Activated CD8-positive, alpha-beta memory T cell treated with anti-CD3 and anti-CD28 coated beads, Interleukin-2, amount 10 ng/mL, durations not matched to agents 7 days and 5 days (primary cell): Measurements from ENCODE around the gene TCF4. TPM values are rescaled to one million over a fixed set of nuclear protein-coding genes. Genes with fewer than 3 reads are reported as not detected.

Experiments used
- ATAC-seq: fragments of 150-1000 bp; cut with Tn5 transposase; one replicate; pipeline ENCODE4 v1.10.0; 2021; ENCODE audit warnings: moderate library complexity
- CTCF ChIA-PET: fragments of 350-600 bp; sonication (Branson Sonifier 250); formaldehyde crosslinking; loops from one replicate; lab custom pipeline; 2021; ENCODE audit warnings: antibody characterized with exemption; lab: Charles Lee
- DNase-seq: peaks from one replicate; pipeline ENCODE4 v3.0.0-alpha.2; 2020
- H3K27ac Mint-ChIP-seq: one replicate; pipeline ENCODE4 v1.8.0; 2021; ENCODE audit warnings: mild to moderate bottlenecking, mixed read lengths
- H3K27me3 Mint-ChIP-seq: one replicate; pipeline ENCODE4 v1.8.0; 2021; ENCODE audit warnings: mixed read lengths
- H3K36me3 Mint-ChIP-seq: one replicate; pipeline ENCODE4 v1.8.0; 2021; ENCODE audit warnings: mild to moderate bottlenecking, mixed read lengths
- H3K4me1 Mint-ChIP-seq: one replicate; pipeline ENCODE4 v1.8.0; 2021; ENCODE audit warnings: mixed read lengths
- H3K4me3 Mint-ChIP-seq: one replicate; pipeline ENCODE4 v1.8.0; 2021; ENCODE audit warnings: mild to moderate bottlenecking, moderate library complexity, mixed read lengths
- H3K9me3 Mint-ChIP-seq: one replicate; pipeline ENCODE4 v1.8.0; 2022; ENCODE audit warnings: low read depth, mixed read lengths
- total RNA-seq, 2 experiments: library from RNA; stranded (reverse); gene quantifications; one replicate each; pipeline ENCODE4 v1.2.3, GENCODE V29; 2021

The TCF4 gene
- total RNA-seq, 2 experiments from 2014 or later, result 1.2 to 2.0 TPM

DNA sequence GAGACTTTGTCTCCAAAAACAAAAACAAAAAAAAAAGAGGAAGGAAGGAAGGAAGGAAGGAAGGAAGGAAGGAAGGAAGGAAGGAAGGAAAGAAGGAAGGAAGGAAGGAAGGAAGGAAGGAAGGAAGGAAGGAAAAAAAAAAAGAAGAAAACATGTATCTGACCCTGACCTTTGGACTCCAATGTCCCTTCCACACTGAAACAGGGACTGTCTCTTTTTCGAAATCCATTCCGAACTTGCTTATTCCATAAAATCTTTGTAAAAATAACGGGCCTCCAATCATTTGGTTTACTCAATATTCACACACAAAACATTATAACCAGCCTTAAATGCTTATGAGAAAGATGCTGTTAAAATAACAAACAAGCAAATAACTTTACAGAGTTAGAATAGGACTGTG lies 225.7 kb downstream of the TCF4 start:
- no peak overlapping the region for H3K4me3 Mint-ChIP-seq
- H3K27me3 Mint-ChIP-seq, result peaks cover 2% of the 10 kb centered on the region
- H3K9me3 Mint-ChIP-seq, result peaks cover 4% of the 10 kb centered on the region
- H3K27ac Mint-ChIP-seq, result no peak overlapping the region
- ATAC-seq (no peak), DNase-seq (no peak)
- H3K36me3 Mint-ChIP-seq, result no peaks in the 10 kb centered on the region
- CTCF ChIA-PET, result no interaction called here
- no peaks in the 10 kb centered on the region for H3K4me1 Mint-ChIP-seq

DNA sequence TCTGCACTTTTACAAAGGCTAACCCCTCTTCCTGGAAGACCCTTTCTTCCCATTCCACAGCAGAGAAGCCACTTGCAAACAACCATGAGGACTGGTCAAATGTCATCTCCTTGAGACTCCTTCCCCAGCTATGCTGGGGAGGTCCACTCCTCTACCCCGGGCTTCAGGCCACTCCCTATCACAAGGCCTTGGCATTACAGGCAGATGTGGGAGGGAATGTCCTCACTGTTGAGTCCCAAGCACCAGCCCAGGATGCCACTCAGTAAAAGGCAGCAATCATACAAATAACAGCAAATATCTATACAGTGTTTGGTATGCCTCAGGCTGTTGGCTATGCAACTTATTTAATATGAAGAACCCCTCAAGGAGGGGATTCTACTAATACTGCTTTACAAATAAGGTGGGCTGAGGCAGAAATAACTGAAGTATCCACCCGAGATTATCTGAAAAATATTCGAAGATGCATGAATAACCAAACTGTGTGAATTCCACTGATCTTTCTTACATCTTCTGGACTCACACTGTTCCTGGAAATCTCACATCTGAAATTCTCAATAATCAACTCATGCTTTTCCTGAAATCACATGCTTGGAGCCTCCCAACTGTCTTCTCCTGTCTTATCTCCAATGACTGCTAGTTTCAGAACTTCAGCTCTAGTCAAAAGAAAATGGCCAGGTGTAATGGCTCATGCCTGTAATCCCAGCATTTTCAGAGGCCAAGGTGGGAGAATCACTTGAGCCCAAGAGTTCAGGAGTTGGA lies 226.3 kb downstream of the TCF4 start:
- DNase-seq (no peak), ATAC-seq (no peak)
- Mint-ChIP-seq H3K27ac (no peak overlapping the region), H3K27me3 (peaks cover 2% of the 10 kb centered on the region), H3K4me3 (no peak overlapping the region), H3K36me3 (no peaks in the 10 kb centered on the region), H3K4me1 (no peaks in the 10 kb centered on the region), H3K9me3 (peaks cover 4% of the 10 kb centered on the region)
- CTCF ChIA-PET, result no interaction called here

DNA sequence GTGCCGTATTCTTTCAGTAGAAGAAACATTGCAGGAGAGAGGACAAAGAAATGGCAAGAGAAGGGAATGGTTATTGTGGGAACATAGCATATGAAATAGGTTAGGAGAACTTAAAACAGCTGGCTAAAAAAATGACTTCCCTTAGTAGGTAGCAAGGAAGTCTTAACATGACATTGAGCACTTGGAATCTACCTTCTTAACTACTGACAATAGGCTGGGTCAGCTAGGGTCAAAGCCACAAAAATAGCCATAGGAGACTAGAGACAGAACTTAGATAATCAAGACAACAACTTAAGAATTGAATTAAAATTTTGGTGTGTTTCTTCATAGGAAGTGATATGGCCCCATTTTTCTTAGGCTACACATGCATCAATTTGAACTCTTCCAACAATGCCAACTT lies 227.9 kb downstream of the TCF4 start:
- DNase-seq (no peak), ATAC-seq (no peak)
- CTCF ChIA-PET, result interaction anchor here (0.7 kb wide), 1 partner anchor 25 kb away, joined by 3 read pairs; no protein-coding TSS in a partner anchor
- no peak overlapping the region for H3K4me3 Mint-ChIP-seq
- no peaks in the 10 kb centered on the region for H3K36me3 Mint-ChIP-seq
- peaks cover 2% of the 10 kb centered on the region for H3K27me3 Mint-ChIP-seq
- H3K27ac Mint-ChIP-seq, result no peak overlapping the region
- no peaks in the 10 kb centered on the region for H3K4me1 Mint-ChIP-seq
- peaks cover 4% of the 10 kb centered on the region for H3K9me3 Mint-ChIP-seq

DNA sequence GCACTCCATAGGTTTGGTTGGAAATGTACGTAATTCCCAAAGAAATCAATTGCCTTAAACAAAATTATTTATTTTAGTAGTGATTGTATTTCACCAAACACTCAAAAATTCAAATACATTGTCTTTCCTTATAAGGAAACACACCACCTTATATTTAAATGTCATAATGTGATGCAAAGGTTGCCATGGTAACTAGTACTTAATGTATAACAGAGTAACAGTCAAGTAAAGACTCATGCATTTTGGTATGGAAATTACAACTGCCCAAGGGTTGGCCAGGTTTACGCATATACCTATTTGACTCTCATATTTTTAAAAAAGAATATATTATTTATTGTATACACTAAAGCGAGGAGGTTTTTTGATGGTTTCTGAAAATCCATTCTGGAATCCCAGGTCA lies 231.2 kb downstream of the TCF4 start:
- no peak overlapping the region for H3K27ac Mint-ChIP-seq
- no peaks in the 10 kb centered on the region for H3K36me3 Mint-ChIP-seq
- no peak for ATAC-seq

DNA sequence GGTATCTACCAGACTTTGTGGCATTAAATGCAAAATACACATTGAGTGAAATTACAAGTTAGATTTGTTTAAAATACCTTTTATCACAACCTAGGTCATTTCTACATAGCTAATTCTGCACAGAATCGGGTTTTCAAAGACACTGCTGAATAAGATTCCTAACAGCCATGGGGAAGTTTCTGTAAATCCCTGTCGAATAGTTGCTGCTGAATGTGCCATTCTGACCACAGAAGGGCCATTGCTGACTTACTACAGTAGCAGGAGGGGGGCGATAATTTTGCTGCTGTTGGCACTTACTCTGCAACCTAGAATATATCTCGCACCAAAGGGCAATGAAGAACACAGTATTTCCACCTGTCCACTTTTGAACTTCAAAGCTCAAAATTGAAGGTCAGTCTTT lies 232.8 kb downstream of the TCF4 start:
- CTCF ChIA-PET, result no interaction called here
- H3K4me3 Mint-ChIP-seq, result no peak overlapping the region
- ATAC-seq, result no peak
- H3K9me3 Mint-ChIP-seq, result no peaks in the 10 kb centered on the region
- no peaks in the 10 kb centered on the region for H3K36me3 Mint-ChIP-seq
- H3K27ac Mint-ChIP-seq, result no peak overlapping the region
- peaks cover 6% of the 10 kb centered on the region for H3K27me3 Mint-ChIP-seq
- no peak for DNase-seq
- H3K4me1 Mint-ChIP-seq, result no peaks in the 10 kb centered on the region

More for the DNA sequence above, 231.2 kb downstream of the TCF4 start:
- H3K27me3 Mint-ChIP-seq, result peaks cover 6% of the 10 kb centered on the region
- CTCF ChIA-PET, result no interaction called here
- DNase-seq, result no peak
- peaks cover 4% of the 10 kb centered on the region for H3K9me3 Mint-ChIP-seq
- no peaks in the 10 kb centered on the region for H3K4me1 Mint-ChIP-seq
- H3K4me3 Mint-ChIP-seq, result no peak overlapping the region

DNA sequence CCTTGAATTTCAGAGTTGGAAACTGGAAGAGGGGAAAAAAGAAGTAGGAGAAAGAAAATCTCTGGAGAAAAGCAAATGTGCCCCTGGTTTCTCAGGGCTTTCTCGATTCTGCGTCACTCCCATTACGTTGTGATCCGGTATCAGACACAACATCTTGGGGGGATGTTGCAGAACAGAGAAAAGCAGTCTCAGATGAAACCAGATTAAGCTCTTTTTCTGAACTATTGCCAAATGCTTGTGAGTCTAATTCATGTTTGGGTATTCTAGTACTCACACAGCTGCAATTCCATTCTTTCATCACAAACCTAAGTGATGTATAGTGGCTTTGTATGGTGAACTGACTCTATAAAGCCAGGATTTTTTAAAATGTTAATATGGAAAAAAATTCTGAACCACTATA lies 233.2 kb downstream of the TCF4 start:
- H3K27me3 Mint-ChIP-seq, result peaks cover 6% of the 10 kb centered on the region
- CTCF ChIA-PET, result no interaction called here
- DNase-seq (no peak), ATAC-seq (no peak)
- no peaks in the 10 kb centered on the region for H3K4me1 Mint-ChIP-seq
- no peak overlapping the region for H3K4me3 Mint-ChIP-seq
- H3K27ac Mint-ChIP-seq, result no peak overlapping the region
- no peaks in the 10 kb centered on the region for H3K9me3 Mint-ChIP-seq
- no peaks in the 10 kb centered on the region for H3K36me3 Mint-ChIP-seq

DNA sequence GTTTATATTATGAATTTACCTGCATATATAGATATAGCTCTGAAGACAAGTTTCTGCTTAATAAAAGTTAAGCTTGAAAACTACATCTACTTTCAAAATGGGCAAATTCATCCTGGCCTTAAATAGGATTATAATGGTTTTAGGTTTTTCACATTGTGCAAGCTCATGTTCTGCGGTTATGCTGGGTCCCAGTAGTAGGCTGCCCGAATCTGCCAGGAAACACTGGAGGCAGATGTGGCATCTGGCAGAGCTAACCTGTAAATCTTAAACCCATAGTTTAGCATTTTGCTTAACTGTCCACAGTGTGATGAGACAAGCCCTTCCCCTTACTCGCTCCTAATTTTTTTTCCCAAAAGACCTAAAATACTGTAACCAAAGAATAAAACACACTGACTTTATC lies 234.2 kb downstream of the TCF4 start:
- no peak overlapping the region for H3K27ac Mint-ChIP-seq
- no peaks in the 10 kb centered on the region for H3K4me1 Mint-ChIP-seq
- DNase-seq (no peak), ATAC-seq (no peak)
- H3K9me3 Mint-ChIP-seq, result no peaks in the 10 kb centered on the region
- peaks cover 6% of the 10 kb centered on the region for H3K27me3 Mint-ChIP-seq
- CTCF ChIA-PET, result no interaction called here
- no peak overlapping the region for H3K4me3 Mint-ChIP-seq
- H3K36me3 Mint-ChIP-seq, result no peaks in the 10 kb centered on the region

DNA sequence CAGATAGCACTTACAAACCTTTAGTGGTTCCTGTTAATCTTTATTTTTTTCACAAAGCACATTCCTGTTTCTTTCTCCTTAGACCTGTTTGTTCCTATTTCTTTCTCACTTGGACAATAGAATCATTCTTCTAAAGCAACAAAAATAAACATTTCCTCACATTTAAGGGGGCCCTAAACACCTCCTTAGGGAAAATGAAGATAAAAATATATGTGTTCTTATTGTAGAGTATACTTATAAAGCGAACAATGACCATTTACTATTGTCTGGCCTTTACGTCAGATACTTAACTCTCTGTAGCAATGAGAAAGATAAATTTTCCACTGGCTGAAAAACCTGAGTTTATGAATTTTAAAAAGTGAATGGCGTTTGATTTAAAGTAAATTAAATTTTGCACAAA lies 234.6 kb downstream of the TCF4 start:
- DNase-seq, result no peak
- CTCF ChIA-PET, result no interaction called here
- H3K27ac Mint-ChIP-seq, result no peak overlapping the region

DNA sequence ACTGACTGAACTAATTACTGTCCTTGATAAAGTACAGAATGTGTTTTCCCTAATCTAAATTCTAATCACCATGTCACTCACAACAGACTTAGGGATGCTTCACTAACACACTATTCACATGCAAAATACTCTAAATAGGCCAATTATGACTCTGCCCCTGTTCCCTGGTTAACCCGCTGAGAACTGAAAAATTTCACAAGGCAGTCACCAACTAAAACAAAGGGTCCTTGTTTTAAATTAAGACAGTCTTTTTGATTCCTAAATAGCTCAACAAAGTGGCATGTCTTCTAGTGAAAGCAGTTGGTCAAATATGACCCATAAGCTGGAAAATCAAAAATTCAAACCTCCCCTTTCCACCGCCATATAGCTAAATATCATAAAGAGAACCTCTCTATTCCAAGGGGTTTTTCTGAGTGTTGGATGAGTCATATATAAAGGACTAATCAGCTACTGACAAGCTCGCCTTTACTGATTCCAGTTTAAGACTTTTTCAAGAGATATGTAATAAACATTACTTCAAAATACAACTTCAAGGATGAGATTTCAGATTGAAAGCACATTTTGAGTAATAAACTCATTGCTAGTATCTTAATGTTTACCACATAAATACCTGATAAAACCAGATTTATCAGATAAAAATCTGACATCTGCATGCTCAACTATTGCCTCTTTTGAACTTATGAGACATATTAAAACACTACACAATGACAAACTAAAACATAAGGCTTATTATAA lies 235.8 kb downstream of the TCF4 start:
- ATAC-seq, result no peak
- Mint-ChIP-seq H3K4me3 (no peak overlapping the region), H3K36me3 (no peaks in the 10 kb centered on the region), H3K4me1 (no peaks in the 10 kb centered on the region), H3K9me3 (no peaks in the 10 kb centered on the region), H3K27ac (no peak overlapping the region), H3K27me3 (peaks cover 3% of the 10 kb centered on the region)
- DNase-seq, result no peak
- CTCF ChIA-PET, result no interaction called here

More for the DNA sequence above, 234.6 kb downstream of the TCF4 start:
- Mint-ChIP-seq H3K4me1 (no peaks in the 10 kb centered on the region), H3K4me3 (no peak overlapping the region), H3K27me3 (peaks cover 6% of the 10 kb centered on the region), H3K9me3 (no peaks in the 10 kb centered on the region), H3K36me3 (no peaks in the 10 kb centered on the region)
- no peak for ATAC-seq

DNA sequence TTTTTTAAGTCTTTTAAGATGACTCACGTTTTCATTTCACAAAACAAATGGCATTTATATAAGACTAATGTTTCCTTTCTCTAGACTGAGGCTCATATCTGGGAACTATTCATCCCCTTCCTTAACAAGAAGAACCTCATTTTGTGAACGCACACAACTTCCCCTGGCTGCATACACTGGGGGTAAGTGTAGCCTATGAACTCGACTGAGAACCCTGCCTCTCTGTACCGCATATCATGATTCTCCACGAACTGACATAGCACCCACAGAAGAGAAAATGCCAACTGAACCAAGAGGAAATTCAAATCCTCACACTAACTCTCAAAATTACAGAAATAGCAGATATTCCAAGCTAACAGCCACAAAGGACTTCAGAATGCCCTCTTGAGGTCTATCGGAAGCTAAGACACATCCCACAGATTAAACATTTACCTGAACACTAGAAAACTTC lies 236.7 kb downstream of the TCF4 start:
- H3K36me3 Mint-ChIP-seq, result no peaks in the 10 kb centered on the region
- DNase-seq (no peak), ATAC-seq (no peak)
- H3K9me3 Mint-ChIP-seq, result no peaks in the 10 kb centered on the region
- no peak overlapping the region for H3K27ac Mint-ChIP-seq
- peaks cover 3% of the 10 kb centered on the region for H3K27me3 Mint-ChIP-seq
- CTCF ChIA-PET, result no interaction called here
- H3K4me1 Mint-ChIP-seq, result no peaks in the 10 kb centered on the region
- H3K4me3 Mint-ChIP-seq, result no peak overlapping the region

DNA sequence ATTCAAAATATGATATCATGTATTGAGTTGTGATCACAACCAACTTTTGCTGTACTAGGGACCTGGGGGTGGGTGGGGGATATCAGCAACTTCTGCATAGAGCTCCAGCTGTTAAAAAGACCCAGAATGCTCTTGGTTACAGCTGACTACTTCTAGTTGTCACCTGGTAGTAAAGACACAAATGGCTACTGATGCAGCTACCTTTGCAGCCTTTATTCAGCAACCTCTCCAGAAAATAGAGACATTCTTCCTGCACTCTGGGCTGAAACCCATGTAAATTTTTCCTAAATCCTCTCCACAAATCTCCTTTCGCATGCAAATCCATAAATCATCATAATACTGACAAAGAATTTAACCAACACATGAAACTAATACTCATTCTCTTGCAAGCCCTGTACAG lies 238.3 kb downstream of the TCF4 start:
- Mint-ChIP-seq H3K4me1 (no peaks in the 10 kb centered on the region), H3K36me3 (no peaks in the 10 kb centered on the region), H3K4me3 (no peak overlapping the region), H3K27ac (no peak overlapping the region), H3K9me3 (no peaks in the 10 kb centered on the region), H3K27me3 (peaks cover 3% of the 10 kb centered on the region)
- ATAC-seq, result no peak
- CTCF ChIA-PET, result no interaction called here
- DNase-seq, result no peak

DNA sequence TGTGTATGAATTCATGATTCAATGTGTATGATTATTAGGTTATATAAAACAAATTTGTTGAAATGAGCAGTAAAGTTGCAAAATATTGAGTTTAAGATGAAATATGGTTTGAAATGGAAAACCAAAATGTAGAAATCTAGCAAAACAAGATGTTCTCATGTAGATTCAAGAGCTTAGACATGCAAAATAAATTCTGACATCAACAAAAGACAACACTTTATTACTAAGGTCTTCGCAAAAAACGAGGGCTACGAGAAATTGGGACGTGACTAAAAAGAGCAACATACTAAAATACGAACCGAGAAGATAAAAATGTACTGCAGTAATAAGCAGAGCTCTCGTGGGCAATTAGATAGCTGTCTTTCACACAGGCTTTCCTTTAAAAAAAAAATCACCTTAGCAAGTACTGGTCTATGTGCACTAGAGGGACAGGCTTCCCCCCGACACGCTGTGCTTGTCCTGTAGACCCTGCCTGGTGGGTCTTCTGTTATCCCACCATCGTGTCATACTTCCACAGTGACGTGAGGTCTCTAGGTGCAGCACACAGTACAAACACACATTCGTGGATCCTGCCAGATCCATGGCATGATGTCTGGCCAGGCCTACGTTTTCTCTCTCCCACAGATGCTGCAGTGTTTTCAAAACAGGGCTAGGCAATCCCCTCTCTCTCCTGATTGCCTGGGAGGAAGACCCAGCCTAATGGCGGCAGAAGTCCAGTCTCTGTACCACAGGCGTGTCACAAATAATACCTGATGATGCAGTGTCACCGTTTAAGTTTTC lies 240.8 kb downstream of the TCF4 start:
- H3K27me3 Mint-ChIP-seq, result no peaks in the 10 kb centered on the region
- no peak overlapping the region for H3K4me3 Mint-ChIP-seq
- H3K36me3 Mint-ChIP-seq, result no peaks in the 10 kb centered on the region
- no peak overlapping the region for H3K27ac Mint-ChIP-seq
- H3K4me1 Mint-ChIP-seq, result no peaks in the 10 kb centered on the region
- H3K9me3 Mint-ChIP-seq, result no peaks in the 10 kb centered on the region
- CTCF ChIA-PET, result no interaction called here
- ATAC-seq (no peak), DNase-seq (no peak)

DNA sequence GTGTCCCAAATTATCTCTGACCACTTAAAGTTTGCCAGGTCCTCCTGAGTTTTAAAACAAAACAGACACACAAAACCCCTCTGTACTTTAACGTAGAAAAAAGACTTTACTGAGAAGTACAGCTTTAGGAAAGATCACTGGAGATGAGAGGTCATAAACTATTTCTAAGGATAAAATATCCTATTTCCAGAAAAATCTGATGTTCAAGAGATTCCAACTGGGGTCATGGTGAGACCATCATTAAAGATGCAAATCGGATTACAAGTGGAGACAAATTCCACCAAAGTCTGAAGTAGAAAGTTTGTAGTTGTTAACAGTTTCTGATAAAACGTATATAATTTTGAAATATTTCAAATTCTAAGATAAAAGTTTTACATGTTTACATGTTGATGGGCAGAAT lies 241.6 kb downstream of the TCF4 start:
- H3K27me3 Mint-ChIP-seq, result no peaks in the 10 kb centered on the region
- no peak overlapping the region for H3K27ac Mint-ChIP-seq
- no peak for DNase-seq
- ATAC-seq, result no peak
- no peaks in the 10 kb centered on the region for H3K36me3 Mint-ChIP-seq
- H3K4me1 Mint-ChIP-seq, result no peaks in the 10 kb centered on the region
- no peaks in the 10 kb centered on the region for H3K9me3 Mint-ChIP-seq
- CTCF ChIA-PET, result no interaction called here
- no peak overlapping the region for H3K4me3 Mint-ChIP-seq
